GM12878 (cell line): Measurements from ENCODE around the gene ZBTB7B. TPM values are rescaled to one million over a fixed set of nuclear protein-coding genes. Genes with fewer than 3 reads are reported as not detected.

ENCODE experiments used
- ATF2 ChIP-seq: IDR thresholded peaks from 2 replicates; pipeline ENCODE4 v1.6.1; 2012; ENCODE audit warnings: low read length, inconsistent platforms
- BACH1 ChIP-seq: fragments of 450-650 bp; IDR thresholded peaks from 2 replicates; pipeline ENCODE4 v1.6.1; 2017; ENCODE audit warnings: mild to moderate bottlenecking, borderline replicate concordance
- BMI1 ChIP-seq: fragments of 450-650 bp; IDR thresholded peaks from 2 replicates; pipeline ENCODE4 v1.6.1; 2016; ENCODE audit warnings: mild to moderate bottlenecking, moderate library complexity, borderline replicate concordance
- CBX3 ChIP-seq: fragments of 200-600 bp; sonication (generic); IDR thresholded peaks from 2 replicates; pipeline ENCODE4 v1.6.1; 2016; ENCODE audit warnings: low read depth, borderline replicate concordance
- CEBPB ChIP-seq, 2 experiments: fragments of 150-350 bp in 1 of 2; IDR thresholded peaks; 2 replicates each; pipeline ENCODE4 v1.6.1; 2012 to 2014; ENCODE audit warnings: low read depth in 2 of 2, low read length in 2 of 2, borderline replicate concordance in 1 of 2, inconsistent platforms in 1 of 2
- HCFC1 ChIP-seq: fragments of 150-350 bp; IDR thresholded peaks from 2 replicates; pipeline ENCODE4 v1.6.1; 2014; ENCODE audit warnings: low read length
- MEF2A ChIP-seq: IDR thresholded peaks from 2 replicates; pipeline ENCODE4 v1.6.1; 2011; ENCODE audit warnings: low read depth, mild to moderate bottlenecking, low read length, moderate library complexity; ENCODE audit not compliant: insufficient read depth
- MEF2B ChIP-seq: fragments of 450-650 bp; IDR thresholded peaks from 2 replicates; pipeline ENCODE4 v1.6.1; 2018; ENCODE audit warnings: mild to moderate bottlenecking, moderate library complexity; ENCODE audit not compliant: partially characterized antibody, poor library complexity, severe bottlenecking
- PML ChIP-seq: IDR thresholded peaks from 2 replicates; pipeline ENCODE4 v1.6.1; 2012; ENCODE audit warnings: low read length, inconsistent platforms
- REST ChIP-seq: IDR thresholded peaks from 2 replicates; pipeline ENCODE4 v1.6.1; 2012; ENCODE audit warnings: mild to moderate bottlenecking, low read depth, low read length
- SMAD1 ChIP-seq: fragments of 450-650 bp; IDR thresholded peaks from 2 replicates; pipeline ENCODE4 v1.6.1; 2018; ENCODE audit warnings: mild to moderate bottlenecking, low read depth; ENCODE audit not compliant: partially characterized antibody
- SREBF2 ChIP-seq: IDR thresholded peaks from 2 replicates; pipeline ENCODE4 v1.6.1; 2012; ENCODE audit warnings: mild to moderate bottlenecking, low read length
- USF1 ChIP-seq: IDR thresholded peaks from 2 replicates; pipeline ENCODE4 v1.6.1; 2011; ENCODE audit warnings: borderline replicate concordance, low read depth, mild to moderate bottlenecking, moderate library complexity, mixed read lengths, low read length; ENCODE audit not compliant: insufficient read depth; ENCODE audit errors: extremely low read length
- USF2 ChIP-seq: IDR thresholded peaks from 2 replicates; pipeline ENCODE4 v1.6.1; 2011; ENCODE audit warnings: low read depth, low read length, improper control_type of control experiment, borderline replicate concordance
- ZBTB4 ChIP-seq: fragments of 450-650 bp; formaldehyde crosslinking; IDR thresholded peaks from 2 replicates; pipeline ENCODE4 v1.4.0; 2022; ENCODE audit warnings: mild to moderate bottlenecking, moderate library complexity
- polyA plus RNA-seq, 11 experiments: library from polyadenylated mRNA; depleted of rRNA in 4 of 11; unstranded in 6 of 11; stranded (reverse) in 5 of 11; fragments of >200 nt; fragmentation: Nextera tagmentation in 4 of 11; fragmentation: Illumina TruSeq in 1 of 11; extraction: Ambion mirVana in 4 of 11; extraction: Trizol in 1 of 11; gene quantifications; 1 replicate in 1 of 11; 2 replicates in 10 of 11; pipeline versions ENCODE4 v1.2.1 to v1.2.3, GENCODE V29; 2011 to 2016; ENCODE audit warnings: inconsistent platforms in 2 of 11, missing spikeins in 2 of 11, low read depth in 1 of 11
- total RNA-seq, 4 experiments: library from RNA; depleted of rRNA in 3 of 4; stranded (reverse); fragments of >200 nt in 3 of 4; fragmentation: Illumina TruSeq in 1 of 4; extraction: Trizol in 1 of 4; gene quantifications; 2 replicates each; pipeline versions ENCODE4 v1.2.1 to v1.2.3, GENCODE V29; 2013 to 2021

Gene ZBTB7B
- total and polyA plus RNA-seq, 10 of the 15 experiments (the other 5 are each of a cell fraction or from before 2014, with no cell fraction given), result 0.11 to 44.9 (median 11.3) TPM

GRCh38 chr1:155064111-155064831 is 61.7 kb downstream of the ZBTB7B start (continued):
- TF ChIP-seq REST, result no peak
- no peak for TF ChIP-seq CBX3
- no peak for TF ChIP-seq CEBPB (IDR thresholded peaks at IDR 0.05; ENCODE audit: borderline replicate concordance in 1 of 2, low read depth in 2 of 2, low read length in 2 of 2)
- no peak for TF ChIP-seq USF2
- TF ChIP-seq ZBTB4, result no peak
- no peak for TF ChIP-seq USF1
- TF ChIP-seq MEF2A, result no peak
- no peak for TF ChIP-seq BACH1
- TF ChIP-seq BMI1, result no peak
- TF ChIP-seq PML, result no peak
- no peak for TF ChIP-seq SREBF2
- TF ChIP-seq SMAD1, result no peak
- no peak for TF ChIP-seq ATF2
- no peak for TF ChIP-seq MEF2B
- TF ChIP-seq HCFC1, result no peak
